ENCODE measurements around the gene ITGB3.

GRCh38 chr17:47305302-47305923 is 51.8 kb downstream of the ITGB3 start:
- TF ChIP-seq CEBPB (IDR thresholded peaks at IDR 0.05; ENCODE audit: low read depth, low read length) (no peak), CTCF (IDR thresholded peaks at IDR 0.05; ENCODE audit: control extremely low read depth in 1 of 3, insufficient read depth in 1 of 3, low read depth in 1 of 3, low read length in 3 of 3) (no peak), MAFK (IDR thresholded peaks at IDR 0.05; ENCODE audit: low read depth, low read length) (no peak), SP1 (IDR thresholded peaks at IDR 0.05; ENCODE audit: low read depth, low read length) (no peak), BRCA1 (IDR thresholded peaks at IDR 0.05; ENCODE audit: low read depth, low read length) (no peak), POLR2A (IDR thresholded peaks at IDR 0.05; ENCODE audit: control extremely low read depth in 1 of 2, low read depth in 2 of 2, low read length in 2 of 2) (no peak), EZH2 (IDR thresholded peaks at IDR 0.05; ENCODE audit: low read depth, low read length, severe bottlenecking) (no peak), SAP30 (IDR thresholded peaks at IDR 0.05; ENCODE audit: insufficient read depth, insufficient replicate concordance, low read length) (no peak), CHD7 (IDR thresholded peaks at IDR 0.05; ENCODE audit: insufficient replicate concordance, low read length) (no peak), YY1 (IDR thresholded peaks at IDR 0.05; ENCODE audit: low read depth, low read length) (no peak)
- TF ChIP-seq, protein P1, sequence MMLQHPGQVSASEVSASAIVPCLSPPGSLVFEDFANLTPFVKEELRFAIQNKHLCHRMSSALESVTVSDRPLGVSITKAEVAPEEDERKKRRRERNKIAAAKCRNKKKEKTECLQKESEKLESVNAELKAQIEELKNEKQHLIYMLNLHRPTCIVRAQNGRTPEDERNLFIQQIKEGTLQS (IDR thresholded peaks at IDR 0.05; ENCODE audit: insufficient read depth, low read depth, low read length), result no peak
